UCSD-AML1 (cell line): ENCODE data around the gene SESN1.

ENCODE experiments used
- DNase-seq: peaks from one replicate; lab custom pipeline; 2025; ENCODE audit not compliant: unreplicated experiment; lab: John Stamatoyannopoulos, UW

Gene SESN1

GRCh38 chr6:108942556-108943492, 151.8 kb downstream of the SESN1 start:
- DNase-seq, result peak; percentile 29

DNA sequence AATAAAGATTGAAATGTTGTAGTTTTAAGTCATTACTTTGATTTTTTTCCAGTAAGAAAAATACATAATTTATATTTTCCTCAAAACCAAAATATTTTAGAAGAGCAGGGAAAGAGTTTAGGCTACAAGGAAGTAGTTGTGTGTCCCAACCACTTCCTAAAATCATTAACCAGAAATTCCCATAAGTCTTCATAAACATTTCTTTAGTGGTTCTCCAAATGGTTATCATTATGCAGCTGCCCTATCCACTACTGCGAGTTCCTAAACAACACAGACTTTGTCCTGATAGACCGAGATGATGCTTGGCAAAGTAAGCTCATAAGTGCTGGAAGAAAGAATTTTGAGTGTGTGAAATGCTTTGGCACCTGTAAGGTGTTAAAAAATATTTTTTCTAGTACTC, 152.8 kb downstream of the SESN1 start:
- DNase-seq, result no peak

- DNase-seq, result no peak
Measured at GRCh38 chr6:108941281-108941680, 153.4 kb downstream of the SESN1 start.

DNA sequence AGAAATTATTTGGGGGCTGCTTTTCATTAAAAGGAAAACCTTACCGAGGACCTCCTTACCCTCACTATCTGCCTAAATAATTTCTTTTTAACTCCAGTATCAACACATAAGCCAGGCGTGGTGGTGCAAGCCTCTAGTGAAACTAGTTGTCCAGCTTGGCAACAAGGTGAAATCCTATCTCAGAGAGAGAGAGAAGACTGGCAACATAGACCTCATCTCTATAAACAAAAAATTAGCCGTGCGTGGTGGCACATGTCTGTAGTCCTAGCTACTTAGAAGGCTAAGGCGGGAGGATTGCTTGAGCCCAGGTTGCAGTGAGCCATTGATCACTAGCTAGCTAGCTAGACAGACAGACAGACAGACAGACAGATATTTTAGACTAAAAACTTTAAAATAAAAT, 153.9 kb downstream of the SESN1 start:
- no peak for DNase-seq

DNA sequence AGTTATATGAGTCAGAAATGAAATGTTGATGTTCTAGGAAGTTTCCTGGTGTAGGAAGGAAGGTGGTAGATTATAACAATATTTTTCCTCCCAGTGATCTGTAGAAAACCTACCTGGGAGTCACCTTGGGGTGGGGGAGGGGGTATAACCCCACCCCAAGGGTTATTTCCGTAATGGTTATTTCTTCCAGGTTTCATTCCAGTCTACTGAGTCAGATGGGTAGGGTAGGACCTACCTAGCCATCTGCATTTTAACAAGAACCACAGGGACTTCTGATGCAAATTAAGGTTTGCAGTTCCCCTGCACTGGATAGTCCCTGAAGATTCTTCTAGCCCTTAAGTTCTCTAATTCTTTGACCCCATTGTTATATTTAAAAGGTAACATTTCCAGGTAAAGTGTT, 157.5 kb downstream of the SESN1 start:
- no peak for DNase-seq
